ENCODE measurements around the gene HRH2.
A peak's percentile ranks its signal among the peaks of the same experiment; 100 is the strongest.
"Not testable (repeated sequence)": the region's sequence is repeated elsewhere in the genome, so short reads cannot be mapped to it uniquely, and the experiment has no call there.

The HRH2 gene

DNA sequence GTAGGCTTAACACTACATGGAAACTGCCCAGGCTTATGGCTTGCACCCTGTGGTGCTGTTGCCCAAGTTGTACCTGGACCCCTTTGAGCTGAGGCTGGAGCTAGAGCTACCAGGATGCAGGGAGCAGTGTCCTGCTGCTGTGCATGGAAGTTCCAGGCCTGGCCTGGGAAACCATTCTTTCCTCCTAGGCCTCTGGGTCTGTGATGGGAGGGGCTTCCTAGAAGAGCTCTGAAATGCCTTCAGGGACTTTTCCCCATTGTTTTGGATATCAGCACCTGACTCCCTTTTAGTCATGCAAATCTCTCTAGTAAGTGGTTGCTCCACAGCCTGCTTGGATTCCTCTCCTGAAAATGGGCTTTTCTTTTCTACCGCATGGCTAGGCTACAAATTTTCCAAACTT, 7.9 kb upstream of the HRH2 start:
- no peak for DNase-seq

DNA sequence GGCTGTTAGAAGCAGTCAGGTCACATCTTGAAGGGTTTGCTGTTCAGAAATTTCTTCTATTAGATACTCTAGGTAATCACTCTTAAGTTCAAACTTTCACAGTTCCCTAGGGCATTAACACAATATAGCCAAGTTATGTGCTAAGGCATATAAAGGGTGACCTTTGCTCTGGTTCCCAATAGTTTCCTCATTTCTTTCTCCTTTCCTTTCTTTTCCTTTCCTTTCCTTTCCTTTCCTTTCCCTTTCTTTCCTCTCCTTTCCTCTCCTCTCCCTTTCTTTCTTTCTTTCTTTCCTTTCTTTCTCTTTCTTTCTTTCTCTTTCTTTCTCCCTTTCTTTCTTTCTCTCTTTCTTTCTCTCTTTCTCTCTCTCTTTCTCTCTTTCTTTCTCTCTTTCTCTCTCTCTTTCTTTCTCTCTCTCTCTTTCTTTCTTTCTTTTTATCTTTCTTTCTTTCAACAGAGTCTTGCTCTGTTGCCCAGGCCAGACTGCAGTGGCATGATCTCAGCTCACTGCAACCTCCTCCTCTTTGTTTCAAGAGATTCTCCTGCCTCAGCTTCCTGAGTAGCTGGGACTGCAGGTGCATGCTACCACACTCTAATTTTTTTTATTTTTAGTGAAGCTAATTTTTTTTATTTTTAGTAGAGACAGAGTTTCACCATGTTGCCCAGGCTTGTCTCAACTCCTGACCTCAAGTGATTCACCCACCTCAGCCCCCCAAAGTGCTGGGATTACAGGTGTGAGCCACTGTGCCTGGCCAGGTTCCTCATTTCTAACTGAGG, 7.3 kb upstream of the HRH2 start:
- not testable (repeated sequence) for DNase-seq

DNA sequence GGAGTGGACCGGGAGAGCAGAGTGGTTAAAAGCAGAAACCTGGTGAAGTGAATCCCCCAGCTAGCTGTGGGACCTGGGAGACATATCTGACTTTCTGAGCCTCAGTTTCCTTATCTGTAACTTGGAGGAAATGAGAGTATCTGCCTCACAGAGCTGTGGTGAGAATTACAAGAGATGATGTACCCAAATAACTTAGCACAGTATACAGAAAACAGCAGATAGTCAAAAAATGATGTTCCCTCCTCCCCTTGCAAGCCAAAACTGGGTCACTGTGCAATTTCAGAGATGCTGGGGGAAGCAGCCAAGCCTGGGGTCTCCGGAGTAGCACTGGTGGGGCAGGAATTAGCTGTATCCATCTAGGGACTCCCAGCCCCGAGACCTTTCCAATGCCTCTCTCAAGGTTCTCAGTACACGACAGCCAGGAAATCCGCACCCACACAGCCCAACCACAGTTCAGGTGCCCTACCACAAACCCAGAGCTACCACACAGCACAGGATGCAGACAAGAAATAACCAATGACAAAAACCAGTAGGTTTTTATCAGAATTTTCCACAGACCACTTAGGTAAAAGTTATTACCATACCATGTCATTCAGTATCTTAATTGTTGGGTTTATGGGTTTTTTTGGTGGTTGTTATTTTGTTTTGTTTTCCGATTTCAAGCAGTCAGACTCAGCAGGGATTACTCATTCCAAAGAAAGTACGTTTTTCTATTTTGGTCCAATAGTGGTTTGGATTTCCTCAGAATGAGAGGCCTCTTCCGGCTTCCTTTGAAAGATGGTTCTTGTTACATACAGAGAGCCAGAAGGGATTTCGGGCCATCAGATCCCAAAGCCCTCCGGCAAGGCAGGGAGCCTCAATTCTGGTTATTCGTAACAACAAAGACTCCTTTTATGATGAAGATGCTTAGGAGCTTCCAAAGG, 4.9 kb upstream of the HRH2 start:
- DNase-seq = no peak

DNA sequence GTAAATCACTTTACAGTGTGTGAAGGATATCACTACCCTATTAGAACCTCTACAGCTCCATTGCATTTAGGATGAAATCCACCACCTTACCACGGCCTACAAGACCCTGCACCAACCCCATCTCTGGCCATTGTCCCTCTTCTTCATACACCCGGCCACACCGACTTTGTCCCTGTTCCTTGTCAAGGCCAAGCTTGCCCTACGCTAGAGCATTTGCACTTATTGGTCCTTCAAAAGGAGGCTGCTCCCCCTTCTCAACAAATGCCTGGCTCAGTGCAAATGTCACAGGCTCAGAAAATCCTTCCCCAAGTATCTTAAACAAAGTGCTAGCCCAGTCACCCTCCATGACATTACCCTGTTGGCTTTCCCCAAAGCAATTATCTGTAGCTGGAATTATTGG, 4.1 kb upstream of the HRH2 start:
- DNase-seq = no peak

DNA sequence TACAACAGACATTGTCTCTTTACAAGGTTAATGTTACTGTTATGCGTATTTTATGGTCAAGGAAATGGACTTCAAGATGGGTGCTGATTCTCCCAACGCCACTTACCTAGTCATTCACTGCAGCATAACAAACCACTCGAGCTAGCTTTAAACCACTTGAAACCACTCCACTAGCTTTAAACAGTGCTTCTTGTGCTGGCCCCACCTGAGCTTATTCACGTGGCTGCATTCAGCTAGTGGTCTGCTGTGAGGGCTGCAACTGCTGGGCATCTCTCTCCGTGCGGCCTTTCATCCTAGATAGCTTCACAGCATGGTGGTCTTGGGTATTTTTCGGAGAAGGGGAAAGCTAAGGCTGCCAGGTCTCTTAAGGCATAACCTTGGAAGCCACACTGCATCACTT, 3.5 kb upstream of the HRH2 start:
- DNase-seq = peak; percentile 35

DNA sequence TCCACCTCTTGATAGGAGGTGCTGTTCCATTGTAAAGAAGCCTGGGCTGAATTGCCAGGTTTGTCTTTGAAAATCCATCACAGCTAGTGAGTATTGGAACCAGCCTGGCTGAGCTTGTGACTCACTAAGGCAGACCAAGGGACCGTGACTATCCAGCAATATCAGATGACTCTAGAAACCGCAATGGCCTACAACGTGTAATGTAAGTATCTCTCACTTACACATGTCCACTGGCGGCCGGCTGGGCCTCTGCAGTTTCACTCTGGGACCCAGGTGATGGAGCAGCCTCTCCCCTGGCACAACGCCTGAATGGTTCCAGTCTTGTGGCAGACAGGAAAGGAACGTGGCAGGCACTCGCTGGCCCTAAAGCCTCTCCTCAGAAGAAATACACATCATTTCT, 3.1 kb upstream of the HRH2 start:
- DNase-seq = no peak

DNA sequence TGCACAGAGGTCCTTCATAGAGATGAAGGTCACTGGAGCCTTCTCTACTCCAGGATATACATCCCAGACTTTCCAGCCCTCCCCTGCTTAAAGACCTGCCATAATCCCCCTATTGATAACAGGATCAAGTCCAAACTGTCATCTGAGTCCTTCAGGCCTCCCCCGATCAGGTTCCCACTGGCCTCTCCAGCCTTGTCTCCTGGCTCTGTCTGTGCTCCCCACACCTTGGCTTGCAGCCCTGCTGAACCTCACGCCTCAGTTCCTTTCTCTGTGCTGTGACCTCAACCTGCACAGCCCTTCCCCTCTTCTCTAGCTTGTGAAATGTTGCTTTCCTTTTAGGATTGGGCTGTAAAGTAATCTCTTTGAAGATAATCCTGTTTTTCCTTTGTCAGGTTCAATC, 2.5 kb upstream of the HRH2 start:
- no peak for DNase-seq

DNA sequence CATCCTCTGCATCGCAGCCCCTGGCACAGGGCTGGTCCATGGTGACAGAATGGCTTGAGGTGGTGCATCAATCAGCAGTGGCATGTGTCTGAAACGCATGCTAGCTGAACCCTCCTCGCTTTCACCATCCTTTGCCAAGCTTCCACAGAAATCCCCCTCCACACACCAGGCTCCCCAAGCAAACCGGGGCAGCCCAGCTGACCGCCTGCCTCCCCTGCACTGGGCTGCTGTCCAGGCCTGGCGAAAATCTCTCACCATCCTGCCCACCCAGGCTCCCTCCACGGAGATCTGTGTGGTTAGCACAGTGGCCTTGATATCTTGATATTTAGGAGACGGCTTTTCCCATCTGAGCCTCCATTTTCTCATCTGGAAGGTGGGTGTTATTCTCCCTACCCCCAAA, 905 bp upstream of the HRH2 start:
- DNase-seq = no peak

DNA sequence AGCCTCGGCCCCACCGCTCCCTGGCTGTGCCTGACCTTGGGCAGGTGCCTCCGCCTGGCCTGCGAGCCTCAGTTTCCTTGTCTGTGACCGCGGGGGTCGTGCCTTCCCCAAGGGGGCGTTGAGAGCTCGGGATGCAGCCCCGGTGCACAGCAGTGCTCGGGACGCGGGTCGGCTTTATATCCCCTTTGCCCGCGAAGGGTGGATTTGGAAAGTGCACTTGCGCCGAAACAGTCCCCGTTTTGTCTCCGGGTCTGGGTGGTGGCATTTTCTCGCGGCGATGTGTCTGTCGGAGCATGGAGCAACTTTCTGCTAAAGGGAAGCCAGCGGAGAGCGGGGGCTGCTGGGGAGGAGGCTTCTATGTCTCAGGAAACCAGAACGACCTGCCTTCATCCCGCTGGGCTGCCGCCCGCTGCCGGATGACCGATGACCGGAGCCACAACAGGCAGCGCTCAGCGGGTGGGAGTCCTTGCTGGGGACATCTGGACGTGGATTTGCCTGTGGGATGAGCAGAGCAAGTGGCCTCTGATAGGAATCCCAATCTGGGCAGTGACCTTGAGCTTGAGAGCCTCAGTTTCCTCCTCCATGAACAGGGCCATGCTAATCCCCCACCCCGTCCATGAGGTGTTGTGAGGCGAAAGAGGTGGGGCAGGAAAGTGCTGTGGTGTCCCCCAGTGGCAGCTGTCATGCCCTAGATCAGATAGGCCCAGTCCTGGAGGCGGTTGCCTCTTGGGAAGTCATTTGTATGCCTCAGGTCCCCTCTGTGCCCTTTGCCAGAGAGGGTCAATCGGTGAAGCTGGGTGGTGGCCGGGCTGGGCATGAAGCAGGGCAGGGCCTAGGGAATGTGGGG, 651 bp downstream of the HRH2 start:
- no peak for DNase-seq

DNA sequence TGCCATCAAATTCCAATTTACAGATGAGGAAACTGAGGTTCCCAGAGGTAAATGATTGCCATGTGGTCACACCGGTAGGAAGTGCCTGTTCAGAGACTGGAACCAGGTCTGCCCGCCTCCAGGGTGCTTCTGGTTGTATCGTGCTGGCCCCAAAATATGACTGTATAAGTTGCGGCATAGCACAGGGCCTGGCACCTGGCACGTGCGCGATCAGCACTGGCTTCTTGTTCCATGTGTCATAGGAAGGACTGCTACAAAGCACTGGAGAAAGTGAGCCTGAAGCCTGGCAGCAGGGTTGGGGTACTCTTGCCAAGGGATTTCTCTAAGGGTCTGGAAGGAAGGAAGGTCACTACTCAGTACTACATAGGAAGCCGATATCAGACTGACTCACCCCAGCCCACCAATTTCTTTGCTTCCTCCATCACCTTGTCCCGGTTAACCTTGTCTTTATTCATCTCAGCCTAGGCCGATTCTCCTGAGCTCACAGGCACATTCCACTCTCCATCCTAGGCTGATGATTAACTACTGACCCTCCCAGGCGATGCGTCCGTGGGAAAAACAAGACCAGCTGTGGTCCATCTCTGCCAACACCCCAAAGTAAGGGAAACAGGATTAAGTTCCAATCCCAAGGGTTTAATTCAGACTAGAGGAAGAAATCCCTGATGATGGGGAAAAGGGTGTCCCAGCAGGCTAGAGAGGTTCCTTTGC, 1.8 kb downstream of the HRH2 start:
- no peak for DNase-seq

DNA sequence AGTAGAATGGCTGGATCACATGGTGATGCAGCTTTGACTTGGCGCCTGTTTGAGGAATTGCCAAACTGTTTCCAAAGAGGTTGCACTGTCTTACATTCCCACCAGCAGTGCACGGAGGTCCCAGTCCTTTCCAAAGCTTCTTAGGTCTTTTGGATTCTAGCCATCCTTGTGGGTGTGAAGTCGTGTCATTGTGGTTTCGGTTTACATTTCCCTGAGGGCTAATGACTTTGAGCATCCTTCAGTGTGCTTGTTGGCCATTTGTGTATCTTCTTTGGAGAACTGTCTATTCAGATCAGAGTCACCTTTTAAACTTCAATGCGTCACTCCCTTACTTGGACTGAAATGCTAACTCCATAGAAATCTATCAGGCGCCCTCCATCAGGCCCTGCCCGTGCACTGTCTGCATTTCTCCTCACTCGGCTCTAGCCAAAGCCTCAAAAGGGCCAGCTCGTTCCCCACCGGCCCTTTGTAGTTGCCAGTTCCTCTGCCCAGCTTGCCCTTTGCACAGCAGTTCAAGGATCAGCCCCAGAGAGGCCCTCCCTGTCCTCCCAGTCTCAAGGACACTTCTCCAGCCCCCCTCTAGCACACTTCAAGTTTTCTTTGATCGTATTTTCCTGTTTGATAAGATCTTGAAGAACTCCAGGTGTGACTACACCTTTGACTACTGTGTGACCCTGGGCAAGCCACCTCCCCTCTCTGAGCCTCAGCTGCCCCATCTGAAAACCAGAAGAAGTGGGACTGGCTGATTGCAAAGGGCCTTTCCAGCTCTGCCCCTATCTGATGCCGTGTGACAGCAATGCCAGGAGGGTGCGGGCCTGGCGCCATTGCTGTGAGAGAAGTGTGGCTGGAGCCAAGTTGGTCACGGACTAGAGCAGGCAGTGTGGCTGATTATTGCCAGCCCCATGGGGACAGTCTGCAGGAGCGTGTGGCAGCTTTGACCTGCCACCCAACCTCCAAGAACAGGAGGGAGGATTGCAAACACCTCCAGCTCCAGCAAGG, 5.6 kb downstream of the HRH2 start:
- no peak for DNase-seq

DNA sequence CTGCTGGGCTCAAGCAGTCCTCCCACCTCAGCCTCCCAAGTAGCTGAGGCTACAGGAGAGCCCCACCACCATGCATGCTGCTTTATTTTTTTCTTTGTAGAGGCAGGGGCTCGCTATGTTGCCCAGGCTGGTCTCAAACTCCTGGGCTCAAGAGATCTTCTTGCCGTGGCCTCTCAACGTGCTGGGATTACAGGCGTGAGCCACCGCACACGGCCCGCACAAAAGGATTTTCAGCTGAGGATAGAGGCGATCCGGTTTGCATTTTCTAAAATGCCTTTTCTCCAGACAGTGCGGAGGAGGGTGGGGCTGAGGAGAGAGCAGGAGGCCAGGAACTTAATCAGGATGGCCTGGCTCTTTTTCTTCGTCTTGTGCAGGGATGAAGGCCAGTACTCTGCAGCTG, 6.9 kb downstream of the HRH2 start:
- DNase-seq = no peak

DNA sequence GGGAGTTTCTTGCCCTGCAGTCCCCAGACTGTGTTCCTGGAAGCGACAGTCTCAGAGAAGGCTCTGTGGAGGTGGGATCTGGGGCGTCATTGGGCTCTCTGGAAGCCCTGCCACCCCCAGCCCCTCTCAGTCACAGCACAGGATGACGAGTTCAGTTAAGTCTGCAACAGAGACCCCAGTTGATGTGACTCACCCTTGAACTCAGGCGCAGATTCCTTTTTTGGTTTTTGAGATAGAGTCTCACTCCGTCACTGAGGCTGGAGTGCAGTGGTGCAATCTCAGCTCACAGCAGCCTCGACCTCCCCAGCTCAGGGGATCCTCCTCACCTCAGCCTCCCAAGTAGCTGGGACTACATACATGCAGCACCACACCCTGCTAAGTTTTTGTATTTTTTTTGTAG, 8.3 kb downstream of the HRH2 start:
- DNase-seq = no peak

DNA sequence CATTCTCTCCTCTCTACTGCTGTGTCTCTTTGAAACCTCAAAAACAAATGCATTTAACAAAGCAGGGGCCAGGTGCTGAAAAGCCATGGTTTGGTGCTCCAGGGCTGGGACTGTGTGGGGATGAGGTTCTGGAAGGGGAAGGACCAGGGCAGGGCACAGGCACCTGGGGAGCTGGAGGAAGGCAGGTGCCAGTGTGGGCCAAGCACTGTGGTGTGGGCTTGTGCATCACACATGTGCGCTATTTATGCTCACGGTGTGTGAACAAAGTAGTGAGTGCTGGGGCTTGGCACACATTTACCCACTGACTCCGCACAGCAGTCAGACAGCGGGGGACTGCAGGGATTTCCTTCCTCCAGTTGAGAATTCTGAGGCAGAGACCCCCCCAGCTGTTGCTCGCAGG, 10.1 kb downstream of the HRH2 start:
- no peak for DNase-seq

DNA sequence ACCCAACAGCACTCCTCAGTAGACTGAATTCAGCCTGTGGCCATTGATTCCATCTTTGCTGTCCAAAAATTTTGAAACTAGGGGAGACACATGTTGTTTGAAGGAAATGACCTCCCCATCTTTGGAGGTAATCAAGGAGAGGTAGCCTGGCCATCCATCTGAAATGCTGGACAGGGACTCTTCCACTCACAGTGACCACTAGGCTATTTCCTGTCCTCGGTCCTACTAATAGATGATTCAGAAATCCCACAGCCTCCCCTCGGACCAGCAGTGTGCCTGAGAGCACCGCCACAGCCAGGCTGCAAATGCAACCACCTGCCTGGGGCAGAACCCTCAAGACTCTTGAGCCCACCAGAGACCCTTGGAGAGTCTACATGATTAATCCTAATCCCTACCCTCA, 12.5 kb downstream of the HRH2 start:
- DNase-seq = no peak

DNA sequence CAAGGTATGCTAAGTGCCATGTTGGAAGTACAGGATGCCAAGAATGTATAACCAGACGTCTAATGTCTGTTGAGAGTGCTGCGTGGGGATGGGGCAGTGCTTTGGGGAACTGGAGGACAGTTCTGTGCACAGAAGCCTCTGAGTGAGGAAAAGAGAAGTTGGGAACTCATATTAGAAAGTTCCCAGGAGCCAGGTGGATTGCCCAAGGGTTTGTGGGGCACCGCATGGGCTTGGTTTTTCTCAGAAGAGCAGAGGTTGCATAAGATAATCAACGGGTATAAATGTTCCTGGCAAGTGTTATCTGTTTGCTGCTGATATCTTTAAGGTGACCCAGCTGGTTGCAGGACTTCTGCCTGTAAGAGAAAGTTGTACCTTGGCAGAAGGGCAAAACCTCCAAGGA, 13.1 kb downstream of the HRH2 start:
- no peak for DNase-seq

DNA sequence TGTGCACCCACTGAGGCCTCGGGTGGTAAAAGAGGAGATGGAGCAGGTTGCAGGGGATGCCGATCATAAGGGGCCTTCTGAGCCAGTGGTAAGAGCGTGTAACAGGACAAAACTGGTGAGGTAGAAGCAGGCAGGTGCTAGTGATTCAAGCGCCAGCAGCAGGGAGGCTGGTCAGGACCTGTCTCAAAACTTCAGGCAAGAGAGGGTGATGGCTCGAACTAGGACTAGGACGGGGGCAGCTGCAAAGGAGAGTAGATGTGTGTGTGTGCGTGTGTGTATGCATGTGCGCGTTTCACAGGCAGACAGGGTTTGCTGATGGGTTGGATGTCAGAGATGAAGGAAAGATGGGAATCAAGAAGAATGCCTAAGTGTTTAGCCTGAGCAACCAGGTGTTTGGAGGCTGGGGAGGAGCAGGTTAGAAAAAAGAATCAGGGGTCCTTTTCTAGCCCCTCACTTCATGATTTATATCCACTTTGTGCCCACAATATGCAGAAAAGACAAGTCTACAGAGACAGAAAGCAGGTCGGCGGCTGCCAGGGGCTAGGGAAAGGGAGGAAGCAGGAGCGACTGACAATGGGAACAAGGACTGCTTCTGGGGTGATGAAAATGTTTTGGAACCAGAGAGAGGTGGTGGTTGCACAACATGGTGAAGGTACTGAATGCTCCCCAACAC, 15.2 kb downstream of the HRH2 start:
- DNase-seq = no peak

DNA sequence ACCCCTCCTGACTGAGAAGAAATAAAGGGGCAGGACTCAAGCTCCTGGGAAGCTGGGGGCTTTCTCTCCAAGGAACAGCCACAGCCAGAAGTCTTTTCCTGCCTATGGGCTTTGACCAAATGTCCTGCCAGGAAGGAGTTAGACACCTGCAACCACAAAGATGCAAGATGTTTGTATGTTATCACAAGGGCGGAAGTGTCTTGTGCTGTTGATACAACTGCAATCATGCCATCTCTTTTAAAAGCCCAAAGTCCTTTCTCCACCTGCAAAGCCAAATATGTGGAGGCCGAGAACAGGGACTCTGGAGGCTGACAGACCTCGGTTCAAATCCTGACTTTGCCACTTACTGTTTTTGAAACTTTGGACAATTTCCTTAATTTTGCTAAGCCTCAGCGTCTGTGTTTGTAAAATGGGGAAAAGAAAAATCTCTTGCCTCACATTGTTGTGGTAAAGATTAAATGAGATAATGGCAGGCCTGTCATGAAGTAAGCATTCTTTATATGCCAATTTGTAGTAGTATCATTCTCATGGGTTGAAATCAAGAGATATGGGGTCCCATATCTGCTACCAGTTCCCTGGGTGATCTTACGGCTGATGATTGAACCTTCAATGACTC, 17.0 kb downstream of the HRH2 start:
- DNase-seq = no peak

DNA sequence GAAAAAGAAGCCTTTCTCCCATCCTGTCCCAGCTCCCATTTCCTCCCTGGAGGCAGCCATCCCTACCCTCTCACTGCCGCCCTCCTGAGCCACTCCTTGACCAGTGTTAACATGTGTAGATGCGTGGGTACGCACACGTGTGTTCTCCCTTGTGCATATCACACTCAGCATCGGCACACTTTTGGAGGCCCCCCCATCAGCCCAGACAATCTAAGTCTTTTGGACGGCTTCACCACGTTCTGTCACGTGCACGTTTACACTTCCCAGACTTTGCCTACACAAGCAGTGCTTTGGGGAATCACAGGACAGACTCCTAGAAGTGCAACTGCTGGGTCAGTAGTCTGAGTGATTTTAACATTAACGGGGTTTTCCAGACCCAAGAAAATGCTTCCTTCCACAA, 18.0 kb downstream of the HRH2 start:
- DNase-seq = no peak

DNA sequence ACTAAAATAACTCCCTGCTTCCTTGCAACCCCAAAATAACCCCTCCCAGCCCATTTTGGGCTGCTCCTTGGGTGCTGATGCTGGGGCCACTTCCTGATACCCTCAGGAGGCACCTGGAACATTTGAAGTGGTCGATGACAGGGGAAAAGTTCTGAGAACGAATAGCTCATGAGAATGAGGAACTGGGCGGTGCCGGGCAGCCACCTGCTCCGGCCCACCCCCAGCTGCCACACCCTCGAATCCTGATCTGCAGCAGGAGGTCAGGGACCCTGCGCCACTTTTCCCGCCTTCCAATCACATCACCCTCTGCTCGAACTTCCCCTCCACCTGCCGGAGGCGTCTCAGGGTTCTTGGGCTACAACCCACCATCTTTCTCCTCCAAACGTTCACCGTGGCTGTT, 19.7 kb downstream of the HRH2 start:
- no peak for DNase-seq

Data from NCI-H1105 treated with DMSO at 0.1 percent for 48 hours (cell line).